GM12874 (cell line): ENCODE measurements around the gene FAU.

Experiments used
- TF ChIP-seq, protein P1 (sequence below): IDR thresholded peaks from 2 replicates; pipeline ENCODE4 v1.5.1; 2011; ENCODE audit warnings: low read depth, mild to moderate bottlenecking, control low read depth, low read length, moderate library complexity; ENCODE audit not compliant: insufficient read depth

The FAU gene

DNA sequence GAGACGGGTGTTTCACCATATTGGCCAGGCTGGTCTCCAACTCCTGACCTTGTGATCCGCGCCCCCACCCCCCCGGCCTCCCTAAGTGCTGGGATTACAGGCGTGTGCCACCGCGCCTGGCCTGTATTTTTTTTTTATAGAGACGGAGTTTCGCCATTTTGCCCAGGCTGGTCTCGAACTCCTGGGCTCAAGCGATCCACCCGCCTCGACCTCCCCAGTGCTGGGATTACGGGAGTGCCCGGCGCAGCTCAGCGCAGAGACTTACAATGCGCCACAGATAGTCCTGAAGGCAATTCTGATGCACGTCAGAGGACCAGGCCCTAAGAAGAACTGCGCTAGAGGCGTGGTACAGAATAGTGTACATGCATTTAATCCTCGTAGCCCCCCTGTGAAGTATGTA lies 26.5 kb downstream of the FAU start:
- TF ChIP-seq, protein P1, sequence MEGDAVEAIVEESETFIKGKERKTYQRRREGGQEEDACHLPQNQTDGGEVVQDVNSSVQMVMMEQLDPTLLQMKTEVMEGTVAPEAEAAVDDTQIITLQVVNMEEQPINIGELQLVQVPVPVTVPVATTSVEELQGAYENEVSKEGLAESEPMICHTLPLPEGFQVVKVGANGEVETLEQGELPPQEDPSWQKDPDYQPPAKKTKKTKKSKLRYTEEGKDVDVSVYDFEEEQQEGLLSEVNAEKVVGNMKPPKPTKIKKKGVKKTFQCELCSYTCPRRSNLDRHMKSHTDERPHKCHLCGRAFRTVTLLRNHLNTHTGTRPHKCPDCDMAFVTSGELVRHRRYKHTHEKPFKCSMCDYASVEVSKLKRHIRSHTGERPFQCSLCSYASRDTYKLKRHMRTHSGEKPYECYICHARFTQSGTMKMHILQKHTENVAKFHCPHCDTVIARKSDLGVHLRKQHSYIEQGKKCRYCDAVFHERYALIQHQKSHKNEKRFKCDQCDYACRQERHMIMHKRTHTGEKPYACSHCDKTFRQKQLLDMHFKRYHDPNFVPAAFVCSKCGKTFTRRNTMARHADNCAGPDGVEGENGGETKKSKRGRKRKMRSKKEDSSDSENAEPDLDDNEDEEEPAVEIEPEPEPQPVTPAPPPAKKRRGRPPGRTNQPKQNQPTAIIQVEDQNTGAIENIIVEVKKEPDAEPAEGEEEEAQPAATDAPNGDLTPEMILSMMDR, result no peak

DNA sequence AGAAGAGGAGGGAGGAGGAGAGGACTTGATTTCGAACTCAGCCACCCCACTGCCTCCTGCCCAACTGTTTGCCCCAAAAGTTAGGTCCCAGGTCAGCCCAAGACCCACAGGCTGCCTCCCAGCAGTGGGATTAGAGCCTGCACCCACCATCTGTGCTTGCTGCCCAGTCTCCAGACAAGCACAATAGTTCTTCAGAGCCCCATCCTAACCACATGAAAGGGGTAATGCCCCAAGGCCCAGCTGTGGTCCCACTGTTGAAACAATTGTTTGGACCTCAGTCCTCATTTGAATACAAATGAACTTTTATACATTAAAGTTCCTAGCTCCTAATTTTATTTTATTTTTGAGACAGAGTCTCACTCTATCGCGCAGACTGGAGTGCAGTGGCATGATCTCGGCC lies 31.3 kb downstream of the FAU start:
- TF ChIP-seq, protein P1, result no peak

DNA sequence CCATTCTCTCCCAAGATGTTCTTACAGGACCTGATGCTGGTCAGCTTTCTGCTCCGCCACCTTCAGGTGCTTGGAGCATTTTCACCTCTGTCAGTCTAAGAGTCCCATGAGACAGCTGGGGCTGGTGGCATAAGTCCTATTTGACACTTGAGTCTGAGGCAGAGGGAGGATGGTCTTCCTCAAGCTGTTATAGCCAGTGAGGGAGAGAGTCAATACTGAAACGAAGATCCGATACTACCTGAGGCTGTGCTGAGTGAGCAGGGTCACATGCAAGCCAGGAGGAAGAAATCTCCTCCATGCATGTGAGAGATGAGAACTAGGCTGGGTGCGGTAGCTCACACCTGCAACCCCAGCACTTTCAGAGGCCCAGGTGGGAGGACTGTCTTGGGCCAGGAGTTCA lies 32.3 kb downstream of the FAU start:
- TF ChIP-seq, protein P1, result no peak

DNA sequence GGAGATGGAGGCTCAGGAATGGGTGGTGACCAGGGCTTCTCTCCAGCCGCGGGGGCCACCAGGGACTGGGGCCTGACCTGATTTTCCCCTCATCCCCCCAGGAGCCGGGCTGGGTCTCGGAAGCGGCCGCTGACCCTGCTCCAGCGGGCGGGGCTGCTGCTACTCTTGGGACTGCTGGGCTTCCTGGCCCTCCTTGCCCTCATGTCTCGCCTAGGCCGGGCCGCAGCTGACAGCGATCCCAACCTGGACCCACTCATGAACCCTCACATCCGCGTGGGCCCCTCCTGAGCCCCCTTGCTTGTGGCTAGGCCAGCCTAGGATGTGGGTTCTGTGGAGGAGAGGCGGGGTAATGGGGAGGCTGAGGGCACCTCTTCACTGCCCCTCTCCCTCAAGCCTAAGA lies 34.1 kb downstream of the FAU start:
- TF ChIP-seq, protein P1, result no peak

DNA sequence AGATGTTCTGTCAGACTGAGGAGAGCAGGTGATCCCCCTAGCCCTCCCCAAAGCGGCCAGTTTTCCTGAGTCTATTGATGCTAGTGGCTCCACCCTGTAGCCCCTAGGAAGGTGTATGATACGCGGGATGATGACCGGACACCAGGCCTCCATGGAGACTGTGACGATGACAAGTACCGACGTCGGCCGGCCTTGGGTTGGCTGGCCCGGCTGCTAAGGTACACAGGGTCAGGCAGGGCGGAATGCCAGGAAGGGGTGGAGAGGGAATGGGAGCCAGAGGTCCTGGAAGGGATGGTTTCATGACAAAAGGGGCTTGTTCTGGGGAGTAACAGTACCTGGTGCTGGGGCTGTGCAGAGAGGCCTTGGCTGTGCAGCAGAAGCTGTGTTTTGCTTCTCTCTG lies 34.7 kb downstream of the FAU start:
- TF ChIP-seq, protein P1, result no peak

DNA sequence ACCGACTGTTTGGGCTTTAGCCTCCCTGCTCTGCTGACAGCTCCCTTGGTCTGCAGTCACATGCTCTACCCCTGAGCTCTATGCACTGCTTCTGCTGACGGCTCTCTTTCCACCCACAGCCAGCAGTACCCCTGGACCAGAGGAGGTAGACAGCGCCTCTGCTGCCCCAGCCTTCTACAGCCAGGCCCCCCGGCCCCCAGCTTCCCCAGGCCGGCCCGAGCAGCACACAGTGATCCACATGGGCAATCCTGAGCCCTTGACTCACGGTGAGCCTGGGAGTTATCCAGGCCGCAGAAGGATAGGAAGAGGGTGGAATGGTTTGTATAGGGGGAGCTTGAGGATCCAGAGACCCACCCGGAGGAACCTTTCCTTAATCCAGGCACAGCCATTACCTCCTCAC lies 35.1 kb downstream of the FAU start:
- TF ChIP-seq, protein P1, result no peak

DNA sequence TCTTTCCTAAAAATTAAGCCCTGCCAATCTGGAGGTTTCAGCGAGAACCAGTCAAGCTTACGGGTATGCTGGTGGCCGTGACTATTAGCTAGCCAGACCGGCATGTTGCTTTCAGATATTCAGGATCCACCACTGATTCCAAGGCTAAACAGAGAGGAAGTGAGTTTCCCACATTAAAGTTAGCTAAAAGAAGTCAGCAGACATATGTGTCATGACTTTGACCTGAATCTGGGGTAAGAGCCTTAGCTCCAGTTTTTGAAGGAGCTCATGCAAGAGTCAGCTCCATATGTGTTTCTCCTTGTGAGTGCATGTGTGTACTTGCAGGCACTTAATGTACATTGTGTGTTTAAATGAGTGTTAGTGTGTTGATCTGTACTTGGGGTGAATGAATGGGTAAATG lies 36.5 kb downstream of the FAU start:
- TF ChIP-seq, protein P1, result no peak
